GM20000 (cell line): Measurements from ENCODE around the gene KIAA0753.
"Not testable (repeated sequence)": the region's sequence is repeated elsewhere in the genome, so short reads cannot be mapped to it uniquely, and the experiment has no call there.

Experiments used
- DNase-seq: peaks from one replicate; pipeline ENCODE4 v3.0.0; 2012; ENCODE audit warnings: low spot score
- CTCF ChIP-seq: IDR thresholded peaks from 2 replicates; pipeline ENCODE4 v1.5.1; 2012; ENCODE audit warnings: mild to moderate bottlenecking, control low read depth; ENCODE audit errors: extremely low read depth, missing control alignments

Gene KIAA0753

DNA sequence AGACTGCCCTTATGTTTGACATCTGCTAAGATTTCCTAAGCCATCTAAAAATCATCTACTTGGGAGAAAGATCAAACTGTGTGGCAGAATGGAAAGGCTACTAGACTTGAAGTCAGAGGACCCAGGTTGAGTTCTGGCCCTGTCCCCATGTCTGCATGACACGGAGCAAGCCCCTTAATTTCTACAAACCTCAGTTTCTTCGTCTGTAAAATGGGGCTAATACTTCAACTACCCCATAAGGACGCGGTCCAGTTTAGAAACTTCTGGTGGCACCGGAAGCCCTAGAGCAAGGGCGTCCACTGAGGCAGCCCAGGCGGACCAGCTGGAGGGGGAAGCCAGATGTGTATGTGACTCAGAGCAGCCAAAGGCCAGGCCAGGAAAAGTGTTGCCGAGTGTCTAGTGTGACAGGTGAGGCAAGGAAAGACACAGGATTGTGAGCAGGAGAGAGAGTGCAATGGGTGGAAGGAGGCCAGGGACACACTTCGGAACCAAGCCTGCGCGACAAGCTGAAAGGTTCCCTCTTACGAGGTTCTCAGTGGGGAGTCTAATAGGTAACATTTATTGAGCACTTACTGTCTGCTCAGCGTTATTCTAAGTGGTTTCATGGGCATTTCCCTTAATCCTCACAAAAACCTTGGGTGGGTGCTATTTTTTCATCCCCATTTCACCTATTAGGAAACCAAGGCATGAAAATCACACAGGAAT, 66.4 kb downstream of the KIAA0753 start:
- no peak for DNase-seq
- TF ChIP-seq CTCF = no peak

GRCh38 chr17:6573495-6573894, 67.0 kb downstream of the KIAA0753 start:
- not testable (repeated sequence) for DNase-seq

GRCh38 chr17:6572972-6573370, 67.5 kb downstream of the KIAA0753 start:
- no peak for TF ChIP-seq CTCF
- DNase-seq = no peak

GRCh38 chr17:6571452-6571781, 69.1 kb downstream of the KIAA0753 start:
- no peak for TF ChIP-seq CTCF
- no peak for DNase-seq

GRCh38 chr17:6570731-6571451, 69.6 kb downstream of the KIAA0753 start:
- DNase-seq = no peak

DNA sequence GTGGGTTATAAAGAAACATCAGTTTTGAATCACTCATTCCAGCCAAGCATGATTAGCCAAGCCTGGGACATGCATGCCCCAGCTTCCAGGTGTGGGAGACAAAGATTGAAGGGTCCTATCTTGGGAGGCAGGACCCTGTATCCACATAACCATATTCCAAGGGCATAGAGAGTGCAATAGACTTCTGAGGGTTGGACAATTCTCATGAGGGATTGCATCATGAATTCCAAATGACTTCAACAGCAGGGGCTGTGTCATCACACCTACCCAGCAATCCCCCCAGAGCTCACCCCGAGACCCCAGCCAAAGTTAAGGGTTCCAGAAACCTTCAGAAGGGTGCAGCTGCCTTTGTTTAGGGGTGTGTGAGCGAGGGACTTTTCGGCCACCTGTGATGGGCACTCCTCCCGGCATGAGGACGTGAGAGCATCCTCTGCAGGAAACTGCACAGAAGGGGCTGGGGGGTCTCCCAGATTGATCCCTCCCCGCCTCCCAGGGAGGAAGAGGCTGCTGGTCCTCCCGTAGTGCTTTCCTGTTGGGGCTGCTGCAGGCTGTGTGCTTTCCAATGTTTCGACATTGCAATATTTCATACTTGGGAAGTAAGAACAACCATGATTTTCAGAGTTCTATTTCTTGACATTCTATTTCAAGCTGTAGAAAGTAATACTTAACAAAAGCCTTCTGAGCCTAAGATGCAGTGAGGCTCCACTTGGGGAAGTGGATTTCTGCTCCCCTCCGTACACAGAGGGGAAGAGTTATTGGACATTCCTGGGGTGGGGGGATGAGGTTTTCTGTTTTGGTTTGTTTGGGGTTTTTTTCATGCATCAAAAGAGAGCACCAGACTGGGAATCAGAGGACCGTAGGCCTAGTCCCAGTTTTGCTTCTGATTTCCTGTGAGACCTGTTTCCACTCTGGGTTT, 70.9 kb downstream of the KIAA0753 start:
- no peak for DNase-seq
- TF ChIP-seq CTCF = no peak

More at GRCh38 chr17:6570731-6571451, 69.6 kb downstream of the KIAA0753 start:
- no peak for TF ChIP-seq CTCF

GRCh38 chr17:6568184-6568758, 72.2 kb downstream of the KIAA0753 start:
- no peak for TF ChIP-seq CTCF
- no peak for DNase-seq
